Jurkat, Clone E6-1 (cell line): ENCODE data around the gene FERMT2.
"Not testable (repeated sequence)": the region's sequence is repeated elsewhere in the genome, so short reads cannot be mapped to it uniquely, and the experiment has no call there.

Experiments used
- DNase-seq: peaks from one replicate; pipeline ENCODE4 v3.0.0-alpha.2; 2011; ENCODE audit warnings: low read depth, low spot score
- H3K4me3 ChIP-seq: 2 replicates; pipeline ENCODE4 v1.5.1; 2011; ENCODE audit warnings: mild to moderate bottlenecking, low read length, control low read depth, moderate library complexity

The FERMT2 gene

GRCh38 chr14:52875707-52876106, 75.1 kb downstream of the FERMT2 start:
- H3K4me3 ChIP-seq: no peak overlapping the region
- no peak for DNase-seq

- DNase-seq: no peak
- H3K4me3 ChIP-seq: no peak overlapping the region
Observed at GRCh38 chr14:52874389-52874788, 76.5 kb downstream of the FERMT2 start.

- no peak overlapping the region for H3K4me3 ChIP-seq
- DNase-seq: no peak
Observed at GRCh38 chr14:52873694-52874093, 77.2 kb downstream of the FERMT2 start.

GRCh38 chr14:52873065-52873464, 77.8 kb downstream of the FERMT2 start:
- no peak overlapping the region for H3K4me3 ChIP-seq
- no peak for DNase-seq

- no peak overlapping the region for H3K4me3 ChIP-seq
- no peak for DNase-seq
Observed at GRCh38 chr14:52871606-52872005, 79.2 kb downstream of the FERMT2 start.

GRCh38 chr14:52868911-52869618, 81.8 kb downstream of the FERMT2 start:
- DNase-seq: no peak
- H3K4me3 ChIP-seq: no peak overlapping the region

- not testable (repeated sequence) for DNase-seq, H3K4me3 ChIP-seq
Observed at GRCh38 chr14:52864893-52865292, 86.0 kb downstream of the FERMT2 start.

- DNase-seq: no peak
- no peak overlapping the region for H3K4me3 ChIP-seq
Observed at GRCh38 chr14:52863334-52863700, 87.5 kb downstream of the FERMT2 start.

- no peak overlapping the region for H3K4me3 ChIP-seq
- no peak for DNase-seq
Observed at GRCh38 chr14:52862632-52863333, 88.1 kb downstream of the FERMT2 start.

GRCh38 chr14:52861403-52861802, 89.4 kb downstream of the FERMT2 start:
- H3K4me3 ChIP-seq: no peak overlapping the region
- no peak for DNase-seq

- DNase-seq: no peak
- H3K4me3 ChIP-seq: no peak overlapping the region
Observed at GRCh38 chr14:52860910-52861309, 89.9 kb downstream of the FERMT2 start.

- no peak for DNase-seq
Observed at GRCh38 chr14:52860209-52860608, 90.6 kb downstream of the FERMT2 start.

GRCh38 chr14:52856139-52856538, 94.7 kb downstream of the FERMT2 start:
- H3K4me3 ChIP-seq: no peak overlapping the region
- DNase-seq: no peak

More at GRCh38 chr14:52860209-52860608, 90.6 kb downstream of the FERMT2 start:
- no peak overlapping the region for H3K4me3 ChIP-seq

GRCh38 chr14:52853522-52853854, 97.4 kb downstream of the FERMT2 start:
- no peak for DNase-seq
- H3K4me3 ChIP-seq: no peak overlapping the region

GRCh38 chr14:52852810-52853521, 97.9 kb downstream of the FERMT2 start:
- DNase-seq: no peak
- no peak overlapping the region for H3K4me3 ChIP-seq

GRCh38 chr14:52850451-52850909, 100.4 kb downstream of the FERMT2 start:
- DNase-seq: no peak
- no peak overlapping the region for H3K4me3 ChIP-seq

- no peak overlapping the region for H3K4me3 ChIP-seq
- no peak for DNase-seq
Observed at GRCh38 chr14:52848626-52849025, 102.2 kb downstream of the FERMT2 start.

GRCh38 chr14:52846591-52846990, 104.3 kb downstream of the FERMT2 start:
- H3K4me3 ChIP-seq: no peak overlapping the region
- no peak for DNase-seq

- H3K4me3 ChIP-seq: no peak overlapping the region
- no peak for DNase-seq
Observed at GRCh38 chr14:52845081-52845480, 105.8 kb downstream of the FERMT2 start.
